Fibroblast of lung (primary cell): ENCODE results near the gene ANKS6.

Experiments used
- CTCF ChIP-seq, 2 donors: IDR thresholded peaks in 1 of 2; conservative IDR thresholded peaks in 1 of 2; 1 replicate in 1 of 2; 2 replicates in 1 of 2; pipeline ENCODE4 v1.5.1; 2011 to 2012; ENCODE audit warnings: low read length in 2 of 2, control low read depth in 1 of 2, inconsistent platforms in 1 of 2, low read depth in 1 of 2, mild to moderate bottlenecking in 1 of 2
- EZH2 ChIP-seq: IDR thresholded peaks from 2 replicates; pipeline ENCODE4 v1.5.1; 2012; ENCODE audit warnings: low read length, control low read depth, mild to moderate bottlenecking; ENCODE audit errors: missing control alignments

- TF ChIP-seq CTCF (conservative IDR thresholded peaks at IDR 0.05 in 1 of 2, IDR thresholded peaks at IDR 0.05 in 1 of 2; ENCODE audit: low read depth in 1 of 2, low read length in 2 of 2): no peak
- TF ChIP-seq EZH2: no peak
Measured at GRCh38 chr9:98698856-98699255, 97.5 kb downstream of the ANKS6 start.
